GM18517 (cell line): ENCODE data around the gene KCTD10.
A peak's percentile ranks its signal among the peaks of the same experiment; 100 is the strongest.
"Not testable (repeated sequence)": the region's sequence is repeated elsewhere in the genome, so short reads cannot be mapped to it uniquely, and the experiment has no call there.

Source experiments
- ATAC-seq: cut with Tn5 transposase; IDR thresholded peaks from one replicate; pipeline ENCODE4 v1.9.1; 2021; ENCODE audit warnings: mild to moderate bottlenecking, moderate library complexity; ENCODE audit not compliant: unreplicated experiment

Gene KCTD10

GRCh38 chr12:109450980-109451379 lies 26.1 kb downstream of the KCTD10 start:
- ATAC-seq = no peak

- no peak for ATAC-seq
Observed at GRCh38 chr12:109449845-109450532, 27.1 kb downstream of the KCTD10 start.

GRCh38 chr12:109448707-109449390 lies 28.3 kb downstream of the KCTD10 start:
- no peak for ATAC-seq

- ATAC-seq = no peak
Observed at GRCh38 chr12:109448272-109448671, 28.8 kb downstream of the KCTD10 start.

- no peak for ATAC-seq
Observed at GRCh38 chr12:109447482-109447881, 29.6 kb downstream of the KCTD10 start.

GRCh38 chr12:109446869-109447268 lies 30.2 kb downstream of the KCTD10 start:
- ATAC-seq = no peak

- no peak for ATAC-seq
Observed at GRCh38 chr12:109445191-109445609, 31.9 kb downstream of the KCTD10 start.

- no peak for ATAC-seq
Observed at GRCh38 chr12:109444259-109444658, 32.8 kb downstream of the KCTD10 start.

GRCh38 chr12:109443794-109444193 lies 33.3 kb downstream of the KCTD10 start:
- no peak for ATAC-seq

- no peak for ATAC-seq
Observed at GRCh38 chr12:109440851-109441490, 36.1 kb downstream of the KCTD10 start.

- not testable (repeated sequence) for ATAC-seq
Observed at GRCh38 chr12:109439951-109440350, 37.1 kb downstream of the KCTD10 start.

- no peak for ATAC-seq
Observed at GRCh38 chr12:109439181-109439580, 37.9 kb downstream of the KCTD10 start.

GRCh38 chr12:109436188-109436560 lies 40.9 kb downstream of the KCTD10 start:
- no peak for ATAC-seq

GRCh38 chr12:109435428-109436187 lies 41.5 kb downstream of the KCTD10 start:
- no peak for ATAC-seq

GRCh38 chr12:109434582-109434981 lies 42.5 kb downstream of the KCTD10 start:
- ATAC-seq = no peak

- ATAC-seq = no peak
Observed at GRCh38 chr12:109433618-109434017, 43.5 kb downstream of the KCTD10 start.

GRCh38 chr12:109432842-109433304 lies 44.2 kb downstream of the KCTD10 start:
- ATAC-seq = no peak

GRCh38 chr12:109432431-109432830 lies 44.7 kb downstream of the KCTD10 start:
- ATAC-seq = no peak

- no peak for ATAC-seq
Observed at GRCh38 chr12:109430244-109430643, 46.9 kb downstream of the KCTD10 start.

GRCh38 chr12:109428804-109429203 lies 48.3 kb downstream of the KCTD10 start:
- not testable (repeated sequence) for ATAC-seq

- ATAC-seq = peak; percentile 56
Observed at GRCh38 chr12:109428037-109428629, 49.0 kb downstream of the KCTD10 start.
